HepG2 (cell line): Measurements from ENCODE around the gene EEPD1. TPM values are rescaled to one million over a fixed set of nuclear protein-coding genes. Genes with fewer than 3 reads are reported as not detected.

Experiments used
- ATAC-seq: fragments of 200-7000 bp; cut with Tn5 transposase; 3 replicates; pipeline ENCODE4 v1.9.1; 2020; ENCODE audit warnings: mild to moderate bottlenecking, moderate library complexity
- BruUV-seq: library from RNA; stranded (reverse); fragments of 400-500 nt; replicated peaks from 2 replicates; lab custom pipeline; 2021; lab: Mats Ljungman, UMichigan
- CTCF ChIA-PET: fragments of 300-600 bp; formaldehyde crosslinking; extraction: SDS; loops from one replicate; lab custom pipeline; 2021; ENCODE audit warnings: low total read pairs, inconsistent platforms, low intra/inter-chr PET ratio; lab: Yijun Ruan, JAX
- POLR2A ChIA-PET: fragments of 350-600 bp; sonication (Branson Sonifier 250); formaldehyde crosslinking; loops from one replicate; lab custom pipeline; 2020; ENCODE audit warnings: antibody characterized with exemption, inconsistent platforms; lab: Yijun Ruan, JAX
- DNase-seq: peaks from one replicate; pipeline ENCODE4 v3.0.0-alpha.2; 2015; ENCODE audit warnings: low spot score
- FAIRE-seq: peaks from 3 replicates; lab custom pipeline; 2011; peaks lifted over from hg19 to GRCh38; lab: Jason Lieb, UNC
- H2AFZ ChIP-seq: one replicate; pipeline ENCODE4 v1.6.1; 2011; ENCODE audit warnings: low read length, inconsistent platforms
- H3K27ac ChIP-seq: fragments of 300-600 bp; 3 replicates; pipeline ENCODE4 v1.8.0; 2011; ENCODE audit warnings: mixed run types, mild to moderate bottlenecking, mixed read lengths, low read length, inconsistent platforms; ENCODE audit not compliant: insufficient read depth; ENCODE audit errors: extremely low read length
- H3K27me3 ChIP-seq, 2 experiments: fragments of 200-600 bp in 1 of 2; 2 replicates in 1 of 2; 3 replicates in 1 of 2; pipeline versions ENCODE4 v1.6.0 to v1.8.0; 2011; ENCODE audit warnings: low read length in 2 of 2, mild to moderate bottlenecking in 2 of 2, moderate library complexity in 2 of 2, inconsistent platforms in 1 of 2; ENCODE audit not compliant: insufficient read depth in 2 of 2, control insufficient read depth in 1 of 2
- H3K36me3 ChIP-seq, 2 experiments: fragments of 200-600 bp in 1 of 2; replicated peaks in 1 of 2; 2 replicates in 1 of 2; 3 replicates in 1 of 2; pipeline versions ENCODE4 v1.5.1 to v1.8.0; 2011; ENCODE audit warnings: low read length in 2 of 2, inconsistent platforms in 1 of 2; ENCODE audit not compliant: insufficient read depth in 2 of 2, control insufficient read depth in 1 of 2
- H3K4me1 ChIP-seq: 2 replicates; pipeline ENCODE4 v1.5.1; 2012; ENCODE audit warnings: low read length, inconsistent platforms; ENCODE audit not compliant: insufficient read depth
- H3K4me2 ChIP-seq: 2 replicates; pipeline ENCODE4 v1.6.0; 2011; ENCODE audit warnings: low read depth, low read length, inconsistent platforms
- H3K4me3 ChIP-seq, 3 experiments: fragments of 200-600 bp in 1 of 3; sonication (generic), shearing (Covaris generic) in 1 of 3; replicated peaks in 1 of 3; 2 replicates each; pipeline ENCODE4 v1.5.1; 2011 to 2016; ENCODE audit warnings: low read length in 3 of 3, inconsistent platforms in 2 of 3, low read depth in 2 of 3, mild to moderate bottlenecking in 2 of 3, control low read depth in 1 of 3, mixed read lengths in 1 of 3; ENCODE audit not compliant: insufficient read depth in 1 of 3
- H3K79me2 ChIP-seq: one replicate; pipeline ENCODE4 v1.6.1; 2011; ENCODE audit warnings: low read length, inconsistent platforms; ENCODE audit not compliant: insufficient read depth
- H3K9ac ChIP-seq: 2 replicates; pipeline ENCODE4 v1.6.0; 2011; ENCODE audit warnings: mild to moderate bottlenecking, low read depth, low read length, inconsistent platforms; ENCODE audit not compliant: insufficient read depth
- H3K9me3 ChIP-seq: 2 replicates; pipeline ENCODE4 v1.5.1; 2012; ENCODE audit warnings: mild to moderate bottlenecking, low read length
- H4K20me1 ChIP-seq: 2 replicates; pipeline ENCODE4 v1.6.0; 2011; ENCODE audit warnings: inconsistent platforms, mild to moderate bottlenecking, low read length, moderate library complexity; ENCODE audit not compliant: insufficient read depth
- ATM ChIP-seq: fragments of 450-650 bp; IDR thresholded peaks from 2 replicates; pipeline ENCODE4 v1.7.1; 2017; ENCODE audit warnings: mild to moderate bottlenecking, borderline replicate concordance
- CHD2 ChIP-seq: IDR thresholded peaks from 2 replicates; pipeline ENCODE4 v1.6.1; 2011; ENCODE audit warnings: low read depth, low read length, improper control_type of control experiment
- GABPA ChIP-seq, 2 experiments: IDR thresholded peaks; 2 replicates each; pipeline ENCODE4 v1.6.1; 2011 to 2016; ENCODE audit warnings: low read depth in 2 of 2, low read length in 1 of 2, missing biosample characterization in 1 of 2, missing genetic modification characterization in 1 of 2
- GTF3A ChIP-seq: sonication (generic); formaldehyde crosslinking; conservative IDR thresholded peaks from 2 replicates; pipeline ENCODE4 v1.4.0; 2020; ENCODE audit warnings: mild to moderate bottlenecking, missing genetic modification reagents
- SKI ChIP-seq: fragments of 450-650 bp; IDR thresholded peaks from one replicate; pipeline ENCODE4 v1.6.1; 2018; ENCODE audit warnings: mild to moderate bottlenecking; ENCODE audit not compliant: partially characterized antibody
- XRCC5 ChIP-seq: fragments of 200-400 bp; formaldehyde crosslinking; optimal IDR thresholded peaks from 2 replicates; pipeline ENCODE3; 2017; ENCODE audit warnings: mild to moderate bottlenecking, low read length
- ZNF350 ChIP-seq: sonication (generic); formaldehyde crosslinking; IDR thresholded peaks from 2 replicates; pipeline ENCODE4 v1.4.0; 2020; ENCODE audit warnings: mild to moderate bottlenecking, low read depth, missing genetic modification reagents, borderline replicate concordance
- ZNF432 ChIP-seq: sonication (generic); formaldehyde crosslinking; IDR thresholded peaks from 2 replicates; pipeline ENCODE4 v1.5.0; 2020; ENCODE audit warnings: missing genetic modification reagents, mild to moderate bottlenecking, borderline replicate concordance
- ZNF720 ChIP-seq: sonication (generic); formaldehyde crosslinking; IDR thresholded peaks from 2 replicates; pipeline ENCODE4 v1.4.0; 2020; ENCODE audit warnings: missing genetic modification reagents
- ZNF891 ChIP-seq: sonication (generic); formaldehyde crosslinking; IDR thresholded peaks from 2 replicates; pipeline ENCODE4 v1.5.0; 2020; ENCODE audit warnings: mild to moderate bottlenecking, missing genetic modification reagents
- WGBS: methylation state at CpG from one replicate; pipeline ENCODE4 v1.1.6; 2017; ENCODE audit warnings: low lambda C conversion rate; 5-methylcytosine and 5-hydroxymethylcytosine counted together
- in situ Hi-C: cut with HindIII; loops from 2 replicates; pipeline ENCODE4 v1.10.0; 2017; ENCODE audit warnings: low pct_unique_long_range_greater_than_20kb; ENCODE audit not compliant: extremely low pct_ligation_motif_present
- intact Hi-C: fragments of 100-400 bp; cut with micrococcal nuclease; formaldehyde crosslinking; loops from one replicate; pipeline ENCODE4 v1.10.0; 2022; ENCODE audit not compliant: unreplicated experiment
- polyA plus RNA-seq, 8 experiments: library from polyadenylated mRNA; depleted of rRNA in 3 of 8; stranded (reverse) in 7 of 8; unstranded in 1 of 8; fragments of >200 nt; fragmentation: Illumina TruSeq in 4 of 8; extraction: Trizol in 4 of 8; gene quantifications; 2 replicates each; pipeline versions ENCODE4 v1.2.1 to v1.2.3, GENCODE V29; 2011 to 2016; ENCODE audit warnings: low read depth in 4 of 8, missing spikeins in 1 of 8, mixed read lengths in 1 of 8; ENCODE audit not compliant: insufficient read depth in 1 of 8
- total RNA-seq, 5 experiments: library from RNA; depleted of rRNA; stranded (reverse); fragments of >200 nt; fragmentation: Illumina TruSeq; extraction: Trizol; gene quantifications; 2 replicates each; pipeline ENCODE4 v1.2.3, GENCODE V29; 2016; ENCODE audit warnings: low read depth in 1 of 5
- TF ChIP-seq, protein P1 (sequence below): sonication (generic); formaldehyde crosslinking; IDR thresholded peaks from 2 replicates; pipeline ENCODE4 v1.4.0; 2020; ENCODE audit warnings: mild to moderate bottlenecking, missing genetic modification reagents
- TF ChIP-seq, protein P2 (sequence below): IDR thresholded peaks from 2 replicates; pipeline ENCODE4 v1.6.1; 2018; ENCODE audit warnings: missing genetic modification reagents, mild to moderate bottlenecking, missing compliant biosample characterization
- TF ChIP-seq, protein P3 (sequence below): sonication (generic); formaldehyde crosslinking; IDR thresholded peaks from 2 replicates; pipeline ENCODE4 v1.9.0; 2022; ENCODE audit warnings: low read depth, missing genetic modification reagents
- TF ChIP-seq, protein P4 (sequence below): sonication (generic); formaldehyde crosslinking; conservative IDR thresholded peaks from 2 replicates; pipeline ENCODE4 v1.8.0; 2022; ENCODE audit warnings: missing genetic modification reagents
- TF ChIP-seq, protein P5 (sequence below): sonication (generic); formaldehyde crosslinking; IDR thresholded peaks from 2 replicates; pipeline ENCODE4 v1.4.0; 2020; ENCODE audit warnings: mild to moderate bottlenecking, missing genetic modification reagents
- TF ChIP-seq, protein P6 (sequence below): sonication (generic); formaldehyde crosslinking; IDR thresholded peaks from 2 replicates; pipeline ENCODE4 v1.4.0; 2020; ENCODE audit warnings: missing genetic modification reagents

Gene EEPD1
- total and polyA plus RNA-seq, 2 of the 13 experiments (the other 11 are each of a cell fraction or from before 2014, with no cell fraction given): 10.1 to 16.4 TPM

DNA sequence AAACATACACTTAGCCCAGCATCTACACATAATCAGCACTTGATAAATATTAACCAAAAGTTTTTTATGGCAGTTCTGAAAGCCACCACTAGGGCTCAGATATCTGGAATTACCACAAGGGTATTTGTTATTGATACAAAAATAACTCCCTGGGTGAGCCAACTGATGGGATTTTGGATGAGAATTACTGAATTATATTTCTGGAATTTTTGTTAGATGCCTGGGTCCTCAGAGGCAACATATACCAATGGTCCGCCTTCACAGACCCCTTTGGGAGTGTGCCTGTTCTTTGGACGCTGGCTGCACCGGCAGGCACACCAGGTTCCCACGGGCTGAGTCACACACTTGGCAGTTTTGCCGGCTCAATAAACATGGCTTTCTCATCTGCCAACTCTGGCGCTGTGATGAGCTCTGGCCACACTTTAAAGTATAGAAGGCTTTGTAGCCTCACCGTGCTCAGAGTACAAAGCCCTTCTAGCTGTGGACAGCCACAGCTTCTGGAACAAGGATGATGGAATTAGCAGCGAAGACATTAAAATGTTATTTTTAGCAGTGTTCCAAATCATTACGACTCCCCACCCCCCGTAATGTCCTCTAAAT lies 24.5 kb upstream of the EEPD1 start:
- peak overlapping the region; percentile 14 to 42 (median 16); a peak in 3 of 6 replicates for H3K4me3 ChIP-seq
- H3K9ac ChIP-seq: no peak overlapping the region
- DNase-seq: peak; percentile 76
- H3K27ac ChIP-seq: no peak overlapping the region
- BruUV-seq: no TSS peak
- peak overlapping the region; percentile 65 for H3K4me2 ChIP-seq
- ChIA-PET CTCF (interaction anchor here (1.9 kb wide), 1 partner anchor 163 kb away, joined by 11 read pairs; no protein-coding TSS in a partner anchor), POLR2A (interaction anchor here (0.8 to 1.3 kb wide), 3 partner anchors 8 to 162 kb away, joined by 4 to 5 read pairs (median 4); no protein-coding TSS in a partner anchor)
- 1% methylated on average over 10 of the region's 10 CpGs for WGBS
- peak; percentile 4 for FAIRE-seq
- in situ Hi-C loops (no loop called here), intact Hi-C loops (loop anchor here (2.0 kb wide), 2 partner anchors 24 to 162 kb away; partner anchors contain the start of gene EEPD1)
- no peak overlapping the region for H2AFZ ChIP-seq
- H3K9me3 ChIP-seq: no peaks in the 10 kb centered on the region
- peak; percentile 92 for ATAC-seq
- H4K20me1 ChIP-seq: no peaks in the 10 kb centered on the region
- H3K27me3 ChIP-seq: peaks cover 1 to 11% of the 10 kb centered on the region in 2 experiments; a peak in 3 of 5 replicates
- no peaks in the 10 kb centered on the region for H3K36me3 ChIP-seq
- H3K4me1 ChIP-seq: peaks cover 36% of the 10 kb centered on the region
- H3K79me2 ChIP-seq: no peaks in the 10 kb centered on the region
- TF ChIP-seq XRCC5: peak; percentile 26
- no peak for TF ChIP-seq GABPA (IDR thresholded peaks at IDR 0.05; ENCODE audit: low read depth, low read length)
- TF ChIP-seq GABPA (CRISPR knock-in tag; IDR thresholded peaks at IDR 0.05; ENCODE audit: low read depth): no peak
- TF ChIP-seq, protein P1, sequence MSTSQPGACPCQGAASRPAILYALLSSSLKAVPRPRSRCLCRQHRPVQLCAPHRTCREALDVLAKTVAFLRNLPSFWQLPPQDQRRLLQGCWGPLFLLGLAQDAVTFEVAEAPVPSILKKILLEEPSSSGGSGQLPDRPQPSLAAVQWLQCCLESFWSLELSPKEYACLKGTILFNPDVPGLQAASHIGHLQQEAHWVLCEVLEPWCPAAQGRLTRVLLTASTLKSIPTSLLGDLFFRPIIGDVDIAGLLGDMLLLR (CRISPR knock-in tag): no peak
- no peak for TF ChIP-seq ZNF891 (CRISPR knock-in tag)
- TF ChIP-seq, protein P2, sequence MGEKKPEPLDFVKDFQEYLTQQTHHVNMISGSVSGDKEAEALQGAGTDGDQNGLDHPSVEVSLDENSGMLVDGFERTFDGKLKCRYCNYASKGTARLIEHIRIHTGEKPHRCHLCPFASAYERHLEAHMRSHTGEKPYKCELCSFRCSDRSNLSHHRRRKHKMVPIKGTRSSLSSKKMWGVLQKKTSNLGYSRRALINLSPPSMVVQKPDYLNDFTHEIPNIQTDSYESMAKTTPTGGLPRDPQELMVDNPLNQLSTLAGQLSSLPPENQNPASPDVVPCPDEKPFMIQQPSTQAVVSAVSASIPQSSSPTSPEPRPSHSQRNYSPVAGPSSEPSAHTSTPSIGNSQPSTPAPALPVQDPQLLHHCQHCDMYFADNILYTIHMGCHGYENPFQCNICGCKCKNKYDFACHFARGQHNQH (CRISPR knock-in tag): no peak
- no peak for TF ChIP-seq SKI
- no peak for TF ChIP-seq ATM
- no peak for TF ChIP-seq ZNF720 (CRISPR knock-in tag)
- TF ChIP-seq ZNF350: peak; percentile 34; the same call in 1 of the 2 replicates
- no peak for TF ChIP-seq CHD2
- TF ChIP-seq ZNF432 (CRISPR knock-in tag): no peak
- TF ChIP-seq, protein P3, sequence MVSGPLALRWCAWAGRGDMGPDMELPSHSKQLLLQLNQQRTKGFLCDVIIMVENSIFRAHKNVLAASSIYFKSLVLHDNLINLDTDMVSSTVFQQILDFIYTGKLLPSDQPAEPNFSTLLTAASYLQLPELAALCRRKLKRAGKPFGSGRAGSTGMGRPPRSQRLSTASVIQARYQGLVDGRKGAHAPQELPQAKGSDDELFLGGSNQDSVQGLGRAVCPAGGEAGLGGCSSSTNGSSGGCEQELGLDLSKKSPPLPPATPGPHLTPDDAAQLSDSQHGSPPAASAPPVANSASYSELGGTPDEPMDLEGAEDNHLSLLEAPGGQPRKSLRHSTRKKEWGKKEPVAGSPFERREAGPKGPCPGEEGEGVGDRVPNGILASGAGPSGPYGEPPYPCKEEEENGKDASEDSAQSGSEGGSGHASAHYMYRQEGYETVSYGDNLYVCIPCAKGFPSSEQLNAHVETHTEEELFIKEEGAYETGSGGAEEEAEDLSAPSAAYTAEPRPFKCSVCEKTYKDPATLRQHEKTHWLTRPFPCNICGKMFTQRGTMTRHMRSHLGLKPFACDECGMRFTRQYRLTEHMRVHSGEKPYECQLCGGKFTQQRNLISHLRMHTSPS (CRISPR knock-in tag): peak; percentile 25; the same call in 1 of the 2 replicates
- TF ChIP-seq, protein P4, sequence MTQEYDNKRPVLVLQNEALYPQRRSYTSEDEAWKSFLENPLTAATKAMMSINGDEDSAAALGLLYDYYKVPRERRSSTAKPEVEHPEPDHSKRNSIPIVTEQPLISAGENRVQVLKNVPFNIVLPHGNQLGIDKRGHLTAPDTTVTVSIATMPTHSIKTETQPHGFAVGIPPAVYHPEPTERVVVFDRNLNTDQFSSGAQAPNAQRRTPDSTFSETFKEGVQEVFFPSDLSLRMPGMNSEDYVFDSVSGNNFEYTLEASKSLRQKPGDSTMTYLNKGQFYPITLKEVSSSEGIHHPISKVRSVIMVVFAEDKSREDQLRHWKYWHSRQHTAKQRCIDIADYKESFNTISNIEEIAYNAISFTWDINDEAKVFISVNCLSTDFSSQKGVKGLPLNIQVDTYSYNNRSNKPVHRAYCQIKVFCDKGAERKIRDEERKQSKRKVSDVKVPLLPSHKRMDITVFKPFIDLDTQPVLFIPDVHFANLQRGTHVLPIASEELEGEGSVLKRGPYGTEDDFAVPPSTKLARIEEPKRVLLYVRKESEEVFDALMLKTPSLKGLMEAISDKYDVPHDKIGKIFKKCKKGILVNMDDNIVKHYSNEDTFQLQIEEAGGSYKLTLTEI (CRISPR knock-in tag): no peak
- TF ChIP-seq GTF3A: no peak
- TF ChIP-seq, protein P5, sequence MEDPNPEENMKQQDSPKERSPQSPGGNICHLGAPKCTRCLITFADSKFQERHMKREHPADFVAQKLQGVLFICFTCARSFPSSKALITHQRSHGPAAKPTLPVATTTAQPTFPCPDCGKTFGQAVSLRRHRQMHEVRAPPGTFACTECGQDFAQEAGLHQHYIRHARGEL (CRISPR knock-in tag): no peak
- TF ChIP-seq, protein P6, sequence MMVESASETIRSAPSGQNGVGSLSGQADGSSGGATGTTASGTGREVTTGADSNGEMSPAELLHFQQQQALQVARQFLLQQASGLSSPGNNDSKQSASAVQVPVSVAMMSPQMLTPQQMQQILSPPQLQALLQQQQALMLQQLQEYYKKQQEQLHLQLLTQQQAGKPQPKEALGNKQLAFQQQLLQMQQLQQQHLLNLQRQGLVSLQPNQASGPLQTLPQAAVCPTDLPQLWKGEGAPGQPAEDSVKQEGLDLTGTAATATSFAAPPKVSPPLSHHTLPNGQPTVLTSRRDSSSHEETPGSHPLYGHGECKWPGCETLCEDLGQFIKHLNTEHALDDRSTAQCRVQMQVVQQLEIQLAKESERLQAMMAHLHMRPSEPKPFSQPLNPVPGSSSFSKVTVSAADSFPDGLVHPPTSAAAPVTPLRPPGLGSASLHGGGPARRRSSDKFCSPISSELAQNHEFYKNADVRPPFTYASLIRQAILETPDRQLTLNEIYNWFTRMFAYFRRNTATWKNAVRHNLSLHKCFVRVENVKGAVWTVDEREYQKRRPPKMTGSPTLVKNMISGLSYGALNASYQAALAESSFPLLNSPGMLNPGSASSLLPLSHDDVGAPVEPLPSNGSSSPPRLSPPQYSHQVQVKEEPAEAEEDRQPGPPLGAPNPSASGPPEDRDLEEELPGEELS (CRISPR knock-in tag): no peak
